Measurements from ENCODE around the gene KLHL29.

DNA sequence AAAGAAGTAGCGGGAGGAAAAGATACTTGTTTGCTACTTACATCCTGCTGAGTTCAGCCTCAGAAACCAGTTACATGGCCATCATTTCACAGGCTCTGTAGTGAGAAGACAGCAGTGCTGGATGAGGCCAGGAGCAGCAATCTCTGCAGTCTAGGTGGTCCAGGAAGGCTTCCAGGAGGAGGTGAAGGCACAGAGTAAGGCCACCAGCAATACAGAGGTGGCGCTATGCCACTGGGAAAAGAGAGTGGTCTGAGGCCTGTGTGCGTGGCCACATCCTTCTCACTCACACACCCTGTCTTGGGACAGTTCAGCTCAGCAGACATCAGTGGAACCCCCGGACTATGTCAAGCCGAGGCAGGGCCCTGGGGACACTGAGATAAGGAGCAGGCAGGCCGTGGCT is 162.7 kb downstream of the KLHL29 start:
- no peak for TF ChIP-seq TAF1 (IDR thresholded peaks at IDR 0.05; ENCODE audit: low read depth, low read length)
- no peak for TF ChIP-seq POLR2AphosphoS5 (IDR thresholded peaks at IDR 0.05; ENCODE audit: low read depth, low read length)
- no peak for TF ChIP-seq POLR2A (IDR thresholded peaks at IDR 0.05; ENCODE audit: low read depth, low read length)
